ENCODE results near the gene SNX5.

Gene SNX5

DNA sequence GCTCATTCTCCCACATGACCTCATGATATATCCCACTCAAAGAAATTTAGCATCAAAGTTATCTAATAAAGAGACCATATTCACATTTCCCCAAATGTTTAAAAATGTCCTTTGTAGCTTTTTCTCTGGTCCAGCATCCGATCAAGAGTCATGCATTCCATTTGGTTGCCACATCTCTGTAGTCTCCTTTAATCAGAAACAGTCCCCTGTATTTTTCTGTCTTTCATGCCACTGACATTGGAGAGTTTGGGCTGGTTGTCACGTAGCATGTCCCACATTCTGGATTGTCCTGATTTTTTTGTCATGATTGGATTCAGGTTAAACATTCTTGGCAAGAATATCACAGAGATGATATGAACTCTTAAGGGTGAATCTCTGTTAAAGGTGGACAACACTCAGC is 55.7 kb downstream of the SNX5 start:
- no peak for DNase-seq

DNA sequence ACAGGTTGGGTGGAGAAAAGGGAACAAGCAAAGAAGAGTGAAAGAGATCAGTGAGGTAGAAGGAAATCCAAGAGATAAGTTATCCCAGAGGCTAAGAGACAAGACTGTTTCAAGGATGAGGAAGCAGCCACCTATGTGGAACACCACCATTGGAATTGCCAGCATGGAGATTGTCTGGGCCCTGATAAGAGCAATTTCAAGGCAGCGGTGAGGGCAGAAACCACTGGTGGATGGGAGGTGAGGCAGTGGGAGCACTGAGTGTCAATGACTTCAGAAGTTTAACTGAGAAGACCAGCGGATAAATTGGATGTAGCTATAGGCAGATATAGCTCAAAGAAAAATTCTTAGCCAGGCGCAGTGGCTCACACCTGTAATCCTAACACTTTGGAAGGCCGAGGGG is 56.7 kb downstream of the SNX5 start:
- no peak for DNase-seq

DNA sequence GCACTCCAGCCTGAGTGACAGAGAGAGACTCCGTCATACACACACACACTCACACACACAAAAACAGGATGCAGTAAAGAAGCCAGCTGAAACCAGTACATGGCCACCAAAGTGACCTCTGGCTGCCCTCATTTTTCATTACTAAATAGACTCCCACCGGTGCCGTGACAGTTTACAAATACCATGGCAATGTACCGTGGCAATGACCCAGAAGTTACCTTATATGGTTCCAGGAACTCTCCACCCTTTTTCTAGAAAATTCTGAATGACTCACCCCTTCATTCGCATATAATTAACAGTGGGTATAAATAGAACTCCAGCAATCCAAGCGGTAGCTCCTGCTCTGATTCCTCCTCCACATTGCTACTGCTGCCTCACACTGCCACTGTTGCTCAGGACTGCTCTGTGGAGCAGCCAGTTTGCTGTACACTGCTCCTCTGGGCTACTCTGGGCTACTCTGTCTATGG is 57.7 kb downstream of the SNX5 start:
- no peak for DNase-seq

DNA sequence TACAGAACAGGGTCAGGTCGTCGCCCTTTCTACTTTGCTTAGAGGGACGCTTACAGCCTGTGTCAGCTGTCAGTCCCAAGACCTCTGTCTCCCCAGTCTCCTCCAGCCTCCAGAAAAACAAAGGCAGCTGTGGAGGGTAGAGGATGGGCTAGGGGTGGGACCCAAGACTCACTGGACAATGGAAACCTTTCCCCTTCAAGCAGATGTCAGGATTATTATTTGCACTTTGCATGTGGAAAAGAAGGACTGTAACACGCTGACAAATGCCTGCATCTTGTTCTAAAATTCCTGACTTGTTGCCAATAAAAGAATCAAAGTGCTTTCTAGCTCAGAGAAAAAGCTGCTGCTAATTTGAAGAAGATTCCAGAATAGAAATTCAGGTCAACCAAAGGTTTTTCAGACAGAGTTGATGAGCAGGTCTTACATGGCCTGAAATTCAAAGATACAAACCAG is 58.7 kb downstream of the SNX5 start:
- DNase-seq: no peak

DNA sequence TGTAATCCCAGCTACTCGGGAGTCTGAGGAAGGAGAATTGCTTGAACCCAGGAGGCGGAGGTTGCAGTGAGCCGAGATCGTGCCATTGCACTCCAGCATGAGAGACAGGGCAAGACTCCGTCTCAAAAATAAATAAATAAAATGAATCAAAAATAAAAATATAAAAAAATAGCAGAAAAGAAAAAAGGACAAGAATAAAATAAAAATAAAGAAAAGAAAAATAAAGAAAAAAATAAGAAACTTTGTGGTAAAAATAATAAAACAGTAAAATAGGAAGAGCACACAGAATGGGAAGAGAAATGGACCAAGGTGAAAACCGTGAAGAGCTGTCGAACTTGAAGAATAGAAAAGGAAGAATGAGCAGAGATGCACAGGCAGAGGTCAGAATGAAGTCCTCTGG is 63.0 kb downstream of the SNX5 start:
- DNase-seq: no peak

DNA sequence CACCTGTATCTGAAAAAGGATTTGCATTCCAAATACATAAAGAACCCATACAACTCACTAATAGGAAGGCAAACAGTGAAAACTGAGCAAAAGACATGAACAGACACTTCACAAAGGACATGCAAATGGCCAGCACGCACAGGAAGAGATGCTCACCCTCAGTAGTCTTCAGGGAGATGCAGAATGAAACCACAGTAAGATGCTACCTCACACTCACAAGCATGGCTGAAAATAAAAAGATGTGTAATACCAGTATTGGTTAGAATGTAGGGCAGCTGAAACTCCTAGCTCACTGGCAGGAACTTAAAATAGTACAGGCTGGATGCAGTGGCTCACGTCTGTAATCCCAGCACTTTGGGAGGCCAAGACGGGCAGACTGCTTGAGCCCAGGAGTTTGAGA is 64.6 kb downstream of the SNX5 start:
- DNase-seq: no peak

DNA sequence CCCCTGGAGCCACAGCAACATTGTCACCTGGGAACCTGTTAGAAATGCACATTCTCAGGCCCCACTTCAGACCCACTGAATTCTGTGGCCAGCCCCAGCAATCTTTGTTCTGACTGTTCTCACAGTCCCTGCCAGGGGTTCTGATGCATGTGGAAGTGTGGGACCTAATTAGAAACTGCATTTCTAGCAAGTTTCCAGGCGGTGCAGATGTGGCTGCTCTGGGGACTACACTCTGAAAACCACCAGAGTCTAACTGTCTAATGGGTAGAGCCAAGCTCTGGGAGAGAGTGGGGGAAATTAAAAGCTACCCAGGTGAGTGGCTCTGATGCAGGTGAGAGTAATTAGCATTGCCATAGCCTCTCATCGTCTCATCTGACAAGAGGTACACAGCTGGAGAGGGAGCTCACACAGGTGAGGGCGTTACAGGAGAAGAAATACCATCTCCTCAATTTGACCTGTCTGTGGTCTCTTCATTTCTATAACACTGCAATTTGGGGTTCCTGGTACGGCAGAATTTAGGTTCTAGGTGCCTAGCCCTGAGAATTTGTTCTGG is 66.0 kb downstream of the SNX5 start:
- no peak for DNase-seq

DNA sequence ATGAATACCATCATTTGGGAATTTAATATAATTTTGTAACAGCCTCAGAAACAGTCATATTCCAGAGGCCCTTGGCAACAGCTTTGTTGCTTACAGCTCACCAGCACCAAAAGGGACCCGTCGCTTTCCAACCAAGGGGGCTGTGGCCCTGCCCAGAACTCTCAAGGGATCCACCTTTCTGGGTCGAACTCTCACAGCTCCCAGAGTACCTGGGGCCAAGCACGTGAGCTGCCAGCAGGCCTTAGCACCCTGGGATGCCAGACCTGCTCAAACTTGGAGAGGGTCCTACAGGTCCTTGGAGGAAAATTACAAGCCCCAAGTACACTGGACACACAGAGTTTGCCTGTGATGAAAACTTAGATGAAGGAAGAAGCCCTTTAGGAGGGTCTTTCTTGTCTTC is 66.6 kb downstream of the SNX5 start:
- DNase-seq: no peak

DNA sequence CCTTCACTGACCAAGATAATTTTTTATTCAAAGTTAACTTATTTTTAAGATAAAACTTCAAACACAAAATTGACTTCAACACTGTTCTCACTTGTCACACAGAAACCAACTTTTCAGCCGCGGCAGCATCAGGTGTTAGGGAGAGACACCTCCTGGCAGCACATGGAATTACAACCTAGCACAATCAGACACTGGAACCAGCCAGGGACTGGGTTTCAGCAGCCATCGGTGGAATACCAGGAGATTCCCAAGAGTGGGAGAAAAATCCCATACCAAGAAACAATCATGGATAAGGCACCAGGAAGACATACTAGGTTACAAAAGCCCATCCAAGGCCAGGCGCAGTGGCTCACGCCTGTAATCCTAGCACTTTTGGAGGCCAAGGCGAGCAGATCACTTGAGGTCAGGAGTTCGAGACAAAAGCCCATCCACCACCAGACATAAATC is 70.0 kb downstream of the SNX5 start:
- peak; percentile 54 for DNase-seq

DNA sequence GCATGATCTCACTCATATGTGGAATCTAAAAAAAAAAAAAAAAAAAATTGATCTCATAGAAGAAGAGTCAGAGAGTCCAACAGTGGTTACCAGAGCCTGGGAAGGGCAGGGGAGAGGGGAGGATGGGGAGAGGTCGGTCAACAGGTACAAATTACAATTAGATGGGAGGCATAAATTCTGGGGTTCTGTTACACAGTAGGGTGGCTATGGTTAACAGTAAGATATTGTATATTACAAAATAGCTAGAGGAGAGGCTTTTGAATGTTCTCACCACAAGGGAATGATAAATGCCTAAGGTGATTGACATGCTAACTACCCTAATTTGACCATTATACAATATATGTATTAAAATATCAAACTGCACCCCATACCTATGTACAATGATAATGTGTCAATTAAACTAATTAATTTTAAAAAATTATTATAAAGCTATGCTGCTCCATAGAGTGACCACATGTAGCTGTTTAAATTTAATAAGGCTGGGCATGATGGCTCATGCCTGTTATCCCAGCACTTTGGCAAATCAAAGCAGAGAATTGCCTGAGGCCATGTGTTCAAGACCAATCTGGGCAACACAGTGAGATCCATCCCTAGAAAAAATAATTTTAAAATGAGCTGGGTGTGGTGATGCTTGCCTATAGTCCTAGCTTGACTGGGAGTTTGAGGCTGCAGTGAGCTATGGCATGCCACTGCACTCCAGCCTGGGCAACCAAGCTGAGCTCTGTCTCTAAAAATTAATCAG is 70.9 kb downstream of the SNX5 start:
- DNase-seq: no peak

DNA sequence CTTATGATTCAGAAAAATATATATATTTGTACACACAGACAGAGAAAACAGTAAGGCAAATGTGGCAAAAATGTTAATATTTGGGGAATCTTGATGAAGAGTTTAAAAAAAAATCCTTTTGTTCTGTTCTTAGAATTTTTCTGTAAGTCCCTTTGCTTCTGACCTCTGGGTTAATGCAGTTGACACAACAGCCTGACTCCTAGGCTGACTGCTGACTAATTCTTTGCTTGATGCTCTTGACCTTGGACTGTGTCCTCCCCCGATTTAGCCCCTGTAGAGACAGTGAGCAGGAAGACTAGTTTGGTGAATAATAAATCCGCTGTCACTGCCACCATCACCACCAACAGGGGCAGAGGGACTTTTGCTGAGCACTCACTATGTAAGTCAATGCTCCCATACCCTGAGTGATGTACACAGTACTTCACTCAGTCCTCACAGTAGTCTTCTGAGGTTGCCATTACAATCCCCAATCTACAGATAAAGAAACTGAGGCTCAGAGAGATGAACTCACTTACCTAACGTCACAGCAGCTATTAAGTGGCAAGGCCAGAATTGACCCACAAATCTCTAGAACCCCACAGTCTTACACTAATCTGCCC is 71.7 kb downstream of the SNX5 start:
- DNase-seq: no peak

DNA sequence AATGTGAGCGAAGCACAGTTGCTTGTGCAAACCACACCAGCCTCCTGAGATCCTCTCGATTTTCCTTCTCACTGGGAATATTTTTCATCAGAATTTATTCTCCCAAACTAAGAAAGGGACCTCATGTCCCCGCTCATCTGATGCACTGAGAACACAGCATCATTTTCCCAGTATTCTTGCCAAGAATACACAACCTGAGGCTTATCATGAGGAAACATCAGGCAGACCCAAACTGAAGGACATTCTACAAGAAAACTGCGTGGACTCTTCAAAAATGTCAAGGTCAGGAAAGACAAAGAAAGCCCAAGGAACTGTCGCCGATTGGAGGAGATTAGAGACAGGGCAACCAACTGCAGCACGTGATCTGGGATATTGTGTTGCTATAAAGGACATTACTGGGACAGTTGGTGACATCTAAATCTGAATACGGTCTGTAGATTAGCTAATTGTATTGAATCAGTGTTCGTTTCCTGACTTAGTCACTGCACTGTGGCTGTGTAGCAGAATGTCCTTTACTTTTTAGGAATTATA is 72.3 kb downstream of the SNX5 start:
- DNase-seq: no peak

DNA sequence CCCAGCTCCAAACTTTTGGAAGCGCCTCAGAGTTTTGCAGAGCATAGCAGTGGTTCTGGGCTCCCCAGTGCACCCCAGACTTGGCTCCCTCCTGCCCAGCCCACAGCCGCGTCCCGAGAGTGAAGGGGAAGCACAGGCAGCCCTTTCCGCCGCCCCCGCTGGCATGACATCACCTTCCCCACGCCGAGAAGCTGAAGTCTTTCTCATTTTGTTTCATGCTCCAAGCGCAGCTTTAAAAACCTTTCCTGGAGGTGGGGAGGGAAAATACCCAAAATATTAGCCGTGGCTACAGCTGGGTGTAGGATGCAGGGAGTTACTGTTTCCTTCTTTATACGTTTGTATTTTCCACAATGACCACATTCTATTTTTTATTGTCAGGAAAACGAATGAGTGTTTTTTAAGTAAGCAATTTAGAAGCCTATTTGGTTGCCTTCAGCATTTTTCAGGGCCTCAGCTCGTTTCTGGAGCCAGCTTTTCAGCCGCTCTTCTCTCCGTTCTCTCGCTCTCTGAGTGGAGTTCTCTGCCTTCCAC is 72.9 kb downstream of the SNX5 start:
- no peak for DNase-seq

DNA sequence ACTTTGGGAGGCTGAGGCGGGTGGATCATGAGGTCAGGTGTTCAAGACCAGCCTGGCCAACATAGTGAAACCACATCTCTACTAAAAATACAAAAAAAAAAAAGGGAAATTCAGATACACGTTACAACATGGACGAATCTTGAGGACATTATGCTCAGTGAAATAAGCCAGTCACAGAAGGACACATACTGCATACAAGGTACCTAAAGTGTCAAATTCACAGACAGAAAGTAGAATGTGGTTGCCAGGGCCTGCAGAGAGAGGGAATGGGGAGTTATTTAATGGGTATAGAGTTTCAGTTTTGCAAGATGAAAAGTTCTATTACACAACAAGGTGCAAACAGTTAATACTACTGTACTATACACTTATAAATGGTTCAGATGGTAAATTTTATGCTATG is 75.1 kb downstream of the SNX5 start:
- no peak for DNase-seq

DNA sequence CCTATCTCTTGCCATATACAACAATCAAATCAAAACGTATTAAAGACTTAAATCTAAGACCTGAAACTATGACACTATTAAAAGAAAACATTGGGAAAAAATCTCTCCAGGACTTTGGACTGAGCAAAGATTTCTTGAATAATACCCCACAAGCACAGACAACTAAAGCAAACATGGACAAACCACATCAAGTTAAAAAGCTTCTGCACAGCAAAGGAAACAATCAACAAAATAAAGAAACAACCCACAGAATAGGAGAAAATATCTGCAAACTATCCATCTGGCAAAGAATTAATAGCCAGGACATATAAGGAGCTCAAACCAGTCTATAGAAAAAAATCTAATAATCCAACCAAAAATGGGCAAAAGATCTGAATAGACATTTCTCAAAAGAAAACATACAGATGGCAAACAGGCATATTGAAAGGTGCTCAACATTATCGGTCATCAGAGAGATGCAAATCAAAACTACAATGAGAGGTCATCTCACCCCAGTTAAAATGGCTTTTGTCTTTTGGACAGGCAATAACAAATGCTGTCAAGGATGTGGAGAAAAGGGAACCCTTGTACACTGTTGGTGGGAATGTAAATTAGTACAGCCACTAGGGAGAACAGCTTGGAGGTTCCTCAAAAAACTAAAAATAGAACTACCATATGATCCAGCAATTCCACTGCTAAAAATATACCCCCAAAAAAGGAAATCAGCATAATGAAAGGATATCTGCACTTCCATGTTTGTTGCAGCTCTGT is 76.2 kb downstream of the SNX5 start:
- no peak for DNase-seq

Measured in central memory CD4-positive, alpha-beta T cell (primary cell).